Right lobe of liver (tissue), 6 donors: ENCODE measurements around the gene CD151. TPM values are rescaled to one million over a fixed set of nuclear protein-coding genes. Genes with fewer than 3 reads are reported as not detected.

Experiments
- ATAC-seq, 4 donors: fragments of 200-7000 bp; cut with Tn5 transposase; one replicate each; pipeline ENCODE4 v1.9.1; 2020; ENCODE audit warnings: mild to moderate bottlenecking in 4 of 4, moderate library complexity in 4 of 4
- DNase-seq, 3 donors: peaks; one replicate each; pipeline ENCODE4 v3.0.0-alpha.2; 2020
- H3K27ac ChIP-seq, 3 donors: fragments of 200-600 bp; one replicate each; pipeline ENCODE4 v1.8.0; 2022
- H3K27me3 ChIP-seq, 2 donors: fragments of 200-600 bp; one replicate each; pipeline ENCODE4 v1.8.0; 2022
- H3K36me3 ChIP-seq, 4 donors: fragments of 200-600 bp; sonication (generic) in 1 of 4; one replicate each; pipeline versions ENCODE4 v1.5.1 to v1.8.0; 2017 to 2022; ENCODE audit warnings: control low read depth in 1 of 4
- H3K4me1 ChIP-seq, 4 donors: fragments of 200-600 bp; sonication (generic) in 1 of 4; one replicate each; pipeline versions ENCODE4 v1.5.1 to v1.8.0; 2017 to 2022; ENCODE audit warnings: control low read depth in 1 of 4
- H3K4me3 ChIP-seq, 3 donors: fragments of 200-600 bp; one replicate each; pipeline ENCODE4 v1.8.0; 2022
- H3K9me3 ChIP-seq, 4 donors: fragments of 200-600 bp; sonication (generic) in 1 of 4; one replicate each; pipeline versions ENCODE4 v1.5.1 to v1.8.0; 2017 to 2022; ENCODE audit warnings: control low read depth in 1 of 4
- CTCF ChIP-seq, 4 donors: fragments of 200-600 bp in 3 of 4; fragments of 450-650 bp in 1 of 4; IDR thresholded peaks; one replicate each; pipeline versions ENCODE4 v1.5.1 to v1.8.0; 2016 to 2022; ENCODE audit warnings: antibody characterized with exemption in 4 of 4, mild to moderate bottlenecking in 2 of 4
- POLR2A ChIP-seq: fragments of 450-650 bp; IDR thresholded peaks from one replicate; pipeline ENCODE4 v1.6.1; 2017; ENCODE audit warnings: antibody characterized with exemption, mild to moderate bottlenecking
- WGBS: methylation state at CpG from one replicate; pipeline ENCODE4 v1.1.6; 2018; ENCODE audit warnings: low coverage, low lambda C conversion rate; ENCODE audit not compliant: insufficient coverage; ENCODE audit errors: missing lambda C conversion rate; 5-methylcytosine and 5-hydroxymethylcytosine counted together
- intact Hi-C, 2 donors: fragments of 100-400 bp; cut with DNase I; formaldehyde crosslinking; loops; one replicate each; pipeline versions ENCODE4 v1.11.2 to v1.14.1; 2022
- total RNA-seq, 6 experiments: library from RNA; depleted of rRNA in 2 of 6; stranded (reverse); fragments of >200 nt in 2 of 6; fragmentation: NEBNext Ultra II Directional in 3 of 6; extraction: Animal tissue kit (Norgen Biotek cat#: 25700) in 3 of 6; gene quantifications; one replicate each; pipeline versions ENCODE4 v1.1.0 to v1.2.4, GENCODE V29; 2016 to 2023
- donor health status: DM: no; HTN: yes; CAD: no.
- donor health status: DM: no; HTN: no; CAD: no.
- donor health status: DM: no; HTN: no; CAD: no.
- donor health status: DM: no; HTN: yes; CAD: no.
- donor health status: DM: no; HTN: yes; CAD: no.

CD151 gene
- total RNA-seq, 6 experiments from 2014 or later: 70.8 to 156 (median 135) TPM

GRCh38 chr11:826836-827145, 6.0 kb upstream of the CD151 start:
- Histone ChIP-seq H3K27me3 (no peaks in the 10 kb centered on the region), H3K36me3 (peaks cover 0 to 24% (median 7%) of the 10 kb centered on the region in 4 donors), H3K9me3 (no peaks in the 10 kb centered on the region), H3K4me1 (peaks cover 0 to 71% (median 35%) of the 10 kb centered on the region in 4 donors), H3K4me3 (peak overlapping the region; percentile 20 to 48 (median 25)), H3K27ac (peak overlapping the region in 2 of 3 donors; percentile 28 to 33)
- ATAC-seq (no peak), DNase-seq (no peak)
- no peak for TF ChIP-seq POLR2A
- no peak for TF ChIP-seq CTCF (IDR thresholded peaks at IDR 0.05)
- WGBS: 8% methylated on average over 6 of the region's 22 CpGs
- intact Hi-C loops: no loop called here

GRCh38 chr11:827146-827896, 5.4 kb upstream of the CD151 start:
- H3K27me3 ChIP-seq: no peaks in the 10 kb centered on the region
- intact Hi-C loops: no loop called here
- peaks cover 0 to 22% (median 7%) of the 10 kb centered on the region in 4 donors for H3K36me3 ChIP-seq

GRCh38 chr11:827897-828192, 4.9 kb upstream of the CD151 start, which contains the start of gene CRACR2B:
CRACR2B (plus strand) TSS chr11:827919; CDS start chr11:828608, 689 bp downstream.
- Histone ChIP-seq H3K27me3 (no peaks in the 10 kb centered on the region), H3K4me3 (peak within 1 kb of the TSS; percentile 20 to 48 (median 25)), H3K27ac (peak within 1 kb of the TSS in 2 of 3 donors; percentile 28 to 33), H3K9me3 (no peaks in the 10 kb centered on the region), H3K4me1 (peaks cover 0 to 69% (median 32%) of the 10 kb centered on the region in 4 donors), H3K36me3 (peaks cover 0 to 17% (median 7%) of the 10 kb centered on the region in 4 donors)
- ATAC-seq (no peak), DNase-seq (no peak)
- WGBS: 58% methylated on average over 4 of the region's 5 CpGs
- TF ChIP-seq POLR2A: no peak
- intact Hi-C loops: no loop called here

More at GRCh38 chr11:827146-827896, 5.4 kb upstream of the CD151 start:
- Histone ChIP-seq H3K27ac (peak overlapping the region in 2 of 3 donors; percentile 28 to 33), H3K9me3 (no peaks in the 10 kb centered on the region), H3K4me3 (peak overlapping the region; percentile 20 to 48 (median 25)), H3K4me1 (peaks cover 0 to 67% (median 34%) of the 10 kb centered on the region in 4 donors)
- DNase-seq (no peak), ATAC-seq (peak in 1 of 4 donors; percentile 4)
- 20% methylated on average over 12 of the region's 66 CpGs for WGBS
- TF ChIP-seq CTCF (IDR thresholded peaks at IDR 0.05) (no peak), POLR2A (no peak)

- intact Hi-C loops: no loop called here
- H3K27me3 ChIP-seq: no peaks in the 10 kb centered on the region
- peaks cover 0 to 14% (median 7%) of the 10 kb centered on the region in 4 donors for H3K36me3 ChIP-seq
- TF ChIP-seq POLR2A (no peak), CTCF (IDR thresholded peaks at IDR 0.05) (no peak)
- H3K4me1 ChIP-seq: peaks cover 0 to 74% (median 31%) of the 10 kb centered on the region in 4 donors
- WGBS: 50% methylated on average over 2 of the region's 21 CpGs
- no peak for ATAC-seq
- peak in 1 of 3 donors; percentile 67 for DNase-seq
- H3K4me3 ChIP-seq: no peak overlapping the region
- peak overlapping the region in 1 of 3 donors; percentile 30 for H3K27ac ChIP-seq
- no peaks in the 10 kb centered on the region for H3K9me3 ChIP-seq
These were observed 4.1 kb upstream of the CD151 start for GRCh38 chr11:828506-829175.
